ENCODE measurements around the gene AGXT2. TPM values are rescaled to one million over a fixed set of nuclear protein-coding genes. Genes with fewer than 3 reads are reported as not detected.

The AGXT2 gene
- total RNA-seq, 1 donor from 2014 or later: not detected

DNA sequence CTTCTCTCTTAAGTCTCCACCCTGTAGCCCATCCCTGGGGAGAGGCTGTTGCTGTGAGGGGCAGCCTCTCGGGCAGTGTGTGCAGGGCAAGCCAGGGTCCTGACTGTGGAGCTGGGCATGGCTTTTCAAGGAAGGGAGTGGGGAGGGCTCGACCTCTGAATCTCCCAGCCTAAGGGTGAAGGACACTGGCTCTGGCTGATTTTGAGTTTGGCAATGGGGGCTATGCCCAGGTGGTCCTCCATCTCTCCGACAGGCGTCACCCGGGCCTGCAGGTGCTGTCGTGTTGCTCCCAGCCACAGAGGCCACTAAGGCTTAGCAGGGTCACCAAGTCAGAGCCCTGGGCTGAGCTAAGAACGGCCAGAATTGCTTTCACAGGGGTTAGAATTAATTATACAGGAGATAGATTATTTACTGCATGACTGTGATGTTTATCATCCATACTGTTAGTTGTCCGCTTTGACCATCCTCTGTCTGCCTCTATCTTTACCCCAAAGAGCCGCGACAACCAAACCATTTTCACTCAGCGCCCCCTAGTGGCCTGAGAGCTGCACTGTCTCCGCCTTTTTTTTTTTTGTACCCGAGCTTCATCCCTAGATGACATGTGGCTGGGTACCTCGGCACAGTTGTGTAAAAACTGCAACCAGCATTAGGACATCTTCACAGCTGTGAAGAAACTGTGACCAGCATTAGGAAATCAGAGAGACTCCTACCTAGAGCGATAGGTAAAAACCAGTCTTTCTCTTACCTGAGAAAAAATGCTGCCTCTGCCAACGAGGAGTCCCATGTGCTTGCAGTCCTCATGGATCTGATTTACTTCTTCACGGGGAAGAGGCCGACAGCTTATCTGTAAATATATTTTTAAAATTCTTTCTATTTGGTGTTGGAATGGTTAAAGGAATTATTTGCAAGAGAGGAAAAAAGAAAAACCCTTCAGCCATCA, 44.5 kb downstream of the AGXT2 start:
- TF ChIP-seq, protein P1, sequence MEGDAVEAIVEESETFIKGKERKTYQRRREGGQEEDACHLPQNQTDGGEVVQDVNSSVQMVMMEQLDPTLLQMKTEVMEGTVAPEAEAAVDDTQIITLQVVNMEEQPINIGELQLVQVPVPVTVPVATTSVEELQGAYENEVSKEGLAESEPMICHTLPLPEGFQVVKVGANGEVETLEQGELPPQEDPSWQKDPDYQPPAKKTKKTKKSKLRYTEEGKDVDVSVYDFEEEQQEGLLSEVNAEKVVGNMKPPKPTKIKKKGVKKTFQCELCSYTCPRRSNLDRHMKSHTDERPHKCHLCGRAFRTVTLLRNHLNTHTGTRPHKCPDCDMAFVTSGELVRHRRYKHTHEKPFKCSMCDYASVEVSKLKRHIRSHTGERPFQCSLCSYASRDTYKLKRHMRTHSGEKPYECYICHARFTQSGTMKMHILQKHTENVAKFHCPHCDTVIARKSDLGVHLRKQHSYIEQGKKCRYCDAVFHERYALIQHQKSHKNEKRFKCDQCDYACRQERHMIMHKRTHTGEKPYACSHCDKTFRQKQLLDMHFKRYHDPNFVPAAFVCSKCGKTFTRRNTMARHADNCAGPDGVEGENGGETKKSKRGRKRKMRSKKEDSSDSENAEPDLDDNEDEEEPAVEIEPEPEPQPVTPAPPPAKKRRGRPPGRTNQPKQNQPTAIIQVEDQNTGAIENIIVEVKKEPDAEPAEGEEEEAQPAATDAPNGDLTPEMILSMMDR (IDR thresholded peaks at IDR 0.05): peak; percentile 93
- no peak for DNase-seq (ENCODE audit: low spot score)
- Mint-ChIP-seq H3K9me3 (ENCODE audit: low read depth) (peaks cover 3% of the 10 kb centered on the region), H3K4me3 (ENCODE audit: unreplicated experiment) (no peak overlapping the region), H3K27me3 (ENCODE audit: low read depth) (peaks cover 61% of the 10 kb centered on the region), H3K4me1 (ENCODE audit: low read depth) (no peaks in the 10 kb centered on the region), H3K27ac (ENCODE audit: unreplicated experiment) (no peak overlapping the region), H3K36me3 (ENCODE audit: low read depth) (peaks cover 2% of the 10 kb centered on the region)

DNA sequence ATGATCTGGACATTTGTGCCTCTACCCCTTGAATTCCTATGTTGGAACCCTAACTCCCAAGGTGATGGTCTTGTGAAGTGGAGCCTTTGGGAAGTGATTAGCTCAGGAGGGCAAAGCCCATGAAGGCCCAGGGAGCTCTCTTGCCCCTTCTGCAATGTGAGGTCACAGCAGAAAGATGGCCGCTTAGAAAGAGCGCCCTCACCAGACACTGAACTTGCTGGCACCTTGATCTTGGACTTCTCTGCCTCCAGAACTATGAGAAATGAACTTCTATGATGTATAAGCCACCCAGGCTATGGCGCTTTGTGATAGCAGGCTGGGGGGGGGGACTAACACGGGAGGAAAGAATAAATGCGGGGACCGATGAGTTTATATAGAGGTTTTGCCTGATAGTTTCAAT, 45.3 kb downstream of the AGXT2 start:
- no peaks in the 10 kb centered on the region for H3K36me3 Mint-ChIP-seq (ENCODE audit: low read depth)
- no peaks in the 10 kb centered on the region for H3K4me1 Mint-ChIP-seq (ENCODE audit: low read depth)
- no peaks in the 10 kb centered on the region for H3K9me3 Mint-ChIP-seq (ENCODE audit: low read depth)
- TF ChIP-seq, protein P1 (IDR thresholded peaks at IDR 0.05): no peak
- H3K4me3 Mint-ChIP-seq (ENCODE audit: unreplicated experiment): no peak overlapping the region
- no peak overlapping the region for H3K27ac Mint-ChIP-seq (ENCODE audit: unreplicated experiment)
- peaks cover 55% of the 10 kb centered on the region for H3K27me3 Mint-ChIP-seq (ENCODE audit: low read depth)
- no peak for DNase-seq (ENCODE audit: low spot score)

DNA sequence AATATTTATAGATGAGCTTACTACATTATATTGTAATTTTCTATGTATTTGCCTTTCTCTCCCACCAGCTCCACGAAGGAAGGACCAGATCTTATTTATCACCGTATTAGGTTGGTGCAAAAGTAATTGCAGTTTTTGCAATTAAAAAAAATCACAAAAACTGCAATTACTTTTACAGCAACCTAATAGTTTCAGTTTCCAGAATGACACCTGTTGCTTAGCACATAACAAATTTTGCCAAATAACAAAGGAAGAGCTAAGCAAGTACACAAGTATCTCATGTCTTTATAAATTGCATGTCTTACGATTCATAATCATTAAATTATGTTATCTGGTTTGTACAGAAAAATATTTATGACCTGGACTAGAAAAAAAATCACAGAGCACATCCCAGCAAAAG, 45.9 kb downstream of the AGXT2 start:
- no peaks in the 10 kb centered on the region for H3K36me3 Mint-ChIP-seq (ENCODE audit: low read depth)

DNA sequence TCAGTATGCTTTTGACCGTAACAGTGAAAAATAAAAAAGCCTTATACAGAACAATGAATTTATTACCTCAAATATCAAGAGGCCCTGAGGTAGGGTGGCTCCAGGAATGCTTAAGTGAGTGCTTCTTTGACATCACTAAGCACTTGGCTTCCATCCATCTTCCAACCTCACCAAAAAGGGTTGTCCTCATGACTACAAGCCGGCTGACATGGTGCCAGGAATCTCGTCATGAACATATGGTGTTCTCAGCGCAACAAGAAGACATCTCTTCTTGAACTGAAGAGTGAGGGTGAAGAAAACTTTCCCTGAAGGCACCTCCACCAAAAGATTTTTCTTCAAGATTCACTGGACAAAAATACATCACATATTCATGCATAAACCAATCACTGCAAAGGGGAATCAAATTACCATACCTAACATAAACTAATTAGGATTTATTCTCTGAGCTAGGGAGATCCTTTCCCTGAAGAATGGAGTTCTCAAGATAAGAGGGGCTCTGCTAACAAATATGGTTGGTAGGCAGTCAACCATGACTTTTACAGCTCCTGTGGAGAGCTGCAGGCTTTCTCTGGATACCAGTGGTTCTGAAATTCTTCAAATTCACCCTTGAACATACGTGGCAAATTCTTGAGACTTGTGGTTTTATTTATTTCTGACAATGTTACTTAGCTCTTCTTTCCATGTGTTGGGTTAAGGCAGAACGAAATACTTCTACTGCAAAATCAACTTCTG, 49.5 kb downstream of the AGXT2 start:
- no peaks in the 10 kb centered on the region for H3K9me3 Mint-ChIP-seq (ENCODE audit: low read depth)
- TF ChIP-seq, protein P1 (IDR thresholded peaks at IDR 0.05): no peak
- DNase-seq (ENCODE audit: low spot score): no peak
- H3K4me1 Mint-ChIP-seq (ENCODE audit: low read depth): no peaks in the 10 kb centered on the region
- H3K27me3 Mint-ChIP-seq (ENCODE audit: low read depth): peaks cover 52% of the 10 kb centered on the region
- no peaks in the 10 kb centered on the region for H3K36me3 Mint-ChIP-seq (ENCODE audit: low read depth)
- H3K27ac Mint-ChIP-seq (ENCODE audit: unreplicated experiment): no peak overlapping the region
- H3K4me3 Mint-ChIP-seq (ENCODE audit: unreplicated experiment): no peak overlapping the region

More for the DNA sequence above, 45.9 kb downstream of the AGXT2 start:
- no peaks in the 10 kb centered on the region for H3K9me3 Mint-ChIP-seq (ENCODE audit: low read depth)
- H3K27me3 Mint-ChIP-seq (ENCODE audit: low read depth): peaks cover 52% of the 10 kb centered on the region
- H3K4me1 Mint-ChIP-seq (ENCODE audit: low read depth): no peaks in the 10 kb centered on the region
- no peak overlapping the region for H3K4me3 Mint-ChIP-seq (ENCODE audit: unreplicated experiment)
- no peak for DNase-seq (ENCODE audit: low spot score)
- H3K27ac Mint-ChIP-seq (ENCODE audit: unreplicated experiment): no peak overlapping the region
- TF ChIP-seq, protein P1 (IDR thresholded peaks at IDR 0.05): no peak

DNA sequence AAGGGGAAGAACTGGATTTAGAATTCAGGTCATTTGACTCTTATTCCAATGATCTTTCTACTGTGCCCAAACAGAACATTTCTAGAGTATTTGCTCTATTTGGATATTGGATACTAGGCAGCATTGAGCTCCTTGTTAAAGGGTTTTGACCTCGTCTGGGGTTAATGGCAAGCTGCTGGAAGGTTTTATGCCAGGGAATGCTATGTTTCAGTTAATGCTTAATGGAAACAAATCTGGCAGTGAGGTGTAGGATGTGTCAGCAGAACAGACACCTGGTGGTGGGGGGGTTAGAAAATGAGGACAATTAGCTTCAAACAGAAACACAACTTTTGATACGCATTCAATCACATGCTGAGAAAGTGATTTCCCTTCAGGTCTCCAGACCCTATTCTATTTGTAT, 51.5 kb downstream of the AGXT2 start:
- no peaks in the 10 kb centered on the region for H3K4me1 Mint-ChIP-seq (ENCODE audit: low read depth)
- DNase-seq (ENCODE audit: low spot score): no peak
- no peak overlapping the region for H3K27ac Mint-ChIP-seq (ENCODE audit: unreplicated experiment)
- H3K36me3 Mint-ChIP-seq (ENCODE audit: low read depth): no peaks in the 10 kb centered on the region
- TF ChIP-seq, protein P1 (IDR thresholded peaks at IDR 0.05): no peak
- H3K9me3 Mint-ChIP-seq (ENCODE audit: low read depth): no peaks in the 10 kb centered on the region
- peaks cover 43% of the 10 kb centered on the region for H3K27me3 Mint-ChIP-seq (ENCODE audit: low read depth)
- no peak overlapping the region for H3K4me3 Mint-ChIP-seq (ENCODE audit: unreplicated experiment)

Measured in chondrocyte (in vitro differentiated cells).